ENCODE measurements around the gene HBEGF. TPM values are rescaled to one million over a fixed set of nuclear protein-coding genes. Genes with fewer than 3 reads are reported as not detected.

Gene HBEGF
- total RNA-seq, 1 experiment from 2014 or later: 2.4 TPM

- Mint-ChIP-seq H3K27ac (no peak overlapping the region), H3K36me3 (ENCODE audit: insufficient read depth in 1 of 3, low read depth in 3 of 3) (peaks cover 0 to 9% (median 0%) of the 10 kb centered on the region in 3 experiments; a peak in 4 of 7 replicates), H3K9me3 (no peaks in the 10 kb centered on the region), H3K4me1 (peaks cover 0 to 2% of the 10 kb centered on the region in 2 experiments; a peak in 1 of 4 replicates), H3K27me3 (ENCODE audit: low read depth) (no peaks in the 10 kb centered on the region), H3K4me3 (no peak overlapping the region)
- H3K18ac ChIP-seq (ENCODE audit: insufficient read length, low read depth, low read length): no peak overlapping the region
- H3K4me1 ChIP-seq (ENCODE audit: insufficient read depth, low read length): no peaks in the 10 kb centered on the region; the same call in 1 of the 2 replicates
- H3K9me3 ChIP-seq (ENCODE audit: control insufficient read depth, low read depth, low read length): no peaks in the 10 kb centered on the region
- H3K4me2 ChIP-seq (ENCODE audit: insufficient read depth, insufficient read length, low read length): no peak overlapping the region
- no peak overlapping the region for H2BK120ac ChIP-seq (ENCODE audit: low read depth, low read length, poor library complexity, severe bottlenecking)
- no peaks in the 10 kb centered on the region for H4K20me1 ChIP-seq (ENCODE audit: control insufficient read depth, insufficient read depth, insufficient read length)
- H2BK15ac ChIP-seq (ENCODE audit: low read depth, low read length): no peak overlapping the region
- no peak overlapping the region for H3K9ac ChIP-seq (ENCODE audit: extremely low read depth, insufficient read length, low read length)
- no peak overlapping the region for H3K23ac ChIP-seq (ENCODE audit: insufficient read length, low read depth, low read length)
- no peak overlapping the region for H4K5ac ChIP-seq (ENCODE audit: insufficient read length, low read depth, low read length)
- no peak overlapping the region for H2BK12ac ChIP-seq (ENCODE audit: insufficient read length, low read depth, low read length)
- no CpG with 5 or more reads among the region's 2 CpGs for WGBS (ENCODE audit: extremely low coverage, insufficient read length, low lambda C conversion rate)
- H2BK5ac ChIP-seq (ENCODE audit: insufficient read length, low read length): no peak overlapping the region
- no peak overlapping the region for H2BK20ac ChIP-seq (ENCODE audit: low read depth, low read length, poor library complexity, severe bottlenecking)
- no peaks in the 10 kb centered on the region for H3K23me2 ChIP-seq (ENCODE audit: insufficient read length, low read depth, low read length, poor library complexity, severe bottlenecking)
- TF ChIP-seq, protein P1, sequence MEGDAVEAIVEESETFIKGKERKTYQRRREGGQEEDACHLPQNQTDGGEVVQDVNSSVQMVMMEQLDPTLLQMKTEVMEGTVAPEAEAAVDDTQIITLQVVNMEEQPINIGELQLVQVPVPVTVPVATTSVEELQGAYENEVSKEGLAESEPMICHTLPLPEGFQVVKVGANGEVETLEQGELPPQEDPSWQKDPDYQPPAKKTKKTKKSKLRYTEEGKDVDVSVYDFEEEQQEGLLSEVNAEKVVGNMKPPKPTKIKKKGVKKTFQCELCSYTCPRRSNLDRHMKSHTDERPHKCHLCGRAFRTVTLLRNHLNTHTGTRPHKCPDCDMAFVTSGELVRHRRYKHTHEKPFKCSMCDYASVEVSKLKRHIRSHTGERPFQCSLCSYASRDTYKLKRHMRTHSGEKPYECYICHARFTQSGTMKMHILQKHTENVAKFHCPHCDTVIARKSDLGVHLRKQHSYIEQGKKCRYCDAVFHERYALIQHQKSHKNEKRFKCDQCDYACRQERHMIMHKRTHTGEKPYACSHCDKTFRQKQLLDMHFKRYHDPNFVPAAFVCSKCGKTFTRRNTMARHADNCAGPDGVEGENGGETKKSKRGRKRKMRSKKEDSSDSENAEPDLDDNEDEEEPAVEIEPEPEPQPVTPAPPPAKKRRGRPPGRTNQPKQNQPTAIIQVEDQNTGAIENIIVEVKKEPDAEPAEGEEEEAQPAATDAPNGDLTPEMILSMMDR (conservative IDR thresholded peaks at IDR 0.05): no peak
- no peaks in the 10 kb centered on the region for H3K79me2 ChIP-seq (ENCODE audit: insufficient read depth, low read length)
- no peak overlapping the region for H4K91ac ChIP-seq (ENCODE audit: insufficient read length, low read depth, low read length)
- H3K27ac ChIP-seq (ENCODE audit: insufficient read length, low read depth, low read length): no peak overlapping the region
- no peak overlapping the region for H4K8ac ChIP-seq (replicated peaks; ENCODE audit: insufficient read length, low read depth, low read length)
- no peak overlapping the region for H3K4ac ChIP-seq (ENCODE audit: low read depth, low read length)
- H3T11ph ChIP-seq (ENCODE audit: low read length): no peak overlapping the region
- H3K14ac ChIP-seq (ENCODE audit: insufficient read depth, low read length): no peak overlapping the region
- H3K56ac ChIP-seq (ENCODE audit: insufficient read length, low read depth, low read length): no peak overlapping the region
- no peak for DNase-seq
- no peak overlapping the region for H2AK5ac ChIP-seq (ENCODE audit: insufficient read length, low read length)
- no peak overlapping the region for H2AFZ ChIP-seq (ENCODE audit: low read length)
- H3K79me1 ChIP-seq (ENCODE audit: insufficient read depth, low read depth, low read length, poor library complexity, severe bottlenecking): no peaks in the 10 kb centered on the region
- H3K27me3 ChIP-seq (ENCODE audit: insufficient read depth, low read length): no peaks in the 10 kb centered on the region
These were observed 7.5 kb downstream of the HBEGF start for GRCh38 chr5:140338908-140339307.

Data from H9 (cell line).